AG04450 (cell line): ENCODE data around the gene POT1. TPM values are rescaled to one million over a fixed set of nuclear protein-coding genes. Genes with fewer than 3 reads are reported as not detected.

ENCODE experiments used
- CTCF ChIA-PET: fragments of 300-600, 350-600 bp; formaldehyde crosslinking; extraction: SDS; loops from one replicate; lab custom pipeline; 2022; ENCODE audit warnings: antibody characterized with exemption, inconsistent platforms; lab: Charles Lee
- POLR2A ChIA-PET: fragments of 350-600 bp; formaldehyde crosslinking; extraction: SDS; loops from one replicate; lab custom pipeline; 2021; ENCODE audit warnings: antibody characterized with exemption, inconsistent platforms; lab: Yijun Ruan, JAX
- DNase-seq: peaks from one replicate; pipeline ENCODE4 v3.0.0-alpha.2; 2011; ENCODE audit warnings: low read depth, low spot score
- H3K27ac ChIP-seq: one replicate; pipeline ENCODE4 v1.5.1; 2012; ENCODE audit warnings: low read depth, low read length, control low read depth
- H3K27me3 ChIP-seq: one replicate; pipeline ENCODE4 v1.6.0; 2012; ENCODE audit warnings: low read length; ENCODE audit not compliant: control insufficient read depth, insufficient read depth
- H3K4me3 ChIP-seq: 2 replicates; pipeline ENCODE4 v1.5.1; 2011; ENCODE audit warnings: mild to moderate bottlenecking, low read depth, low read length, control low read depth
- H3K9me3 ChIP-seq: 2 replicates; pipeline ENCODE4 v1.5.1; 2012; ENCODE audit warnings: low read length; ENCODE audit not compliant: control insufficient read depth, insufficient read depth
- polyA plus RNA-seq: library from polyadenylated mRNA; depleted of rRNA; stranded (reverse); fragments of >200 nt; gene quantifications from 2 replicates; pipeline ENCODE4 v1.2.3, GENCODE V29; 2011
- TF ChIP-seq, protein P1 (sequence below): IDR thresholded peaks from 2 replicates; pipeline ENCODE4 v1.5.1; 2011; ENCODE audit warnings: low read depth, low read length, control low read depth, inconsistent platforms

The POT1 gene
- polyA plus RNA-seq, 1 experiment, result 36.5 TPM

DNA sequence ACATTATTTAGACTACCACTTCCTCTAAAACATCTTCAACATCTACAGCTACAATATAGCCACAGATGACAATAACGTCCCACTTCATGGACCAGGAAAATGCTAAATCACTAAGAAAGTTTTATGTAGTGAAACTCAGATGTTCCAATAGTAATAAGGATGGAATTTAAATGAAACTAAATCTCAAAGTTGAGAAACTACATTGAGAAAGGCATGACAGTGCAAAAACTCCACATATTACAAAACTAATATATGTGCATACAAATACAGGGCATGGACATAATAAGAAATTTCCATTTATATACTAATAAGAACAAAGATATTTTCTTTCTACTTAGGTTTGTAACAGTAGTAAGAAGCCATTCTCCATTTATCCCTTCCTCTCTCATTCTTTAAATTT lies 31.1 kb downstream of the POT1 start:
- H3K4me3 ChIP-seq, result no peak overlapping the region
- no peaks in the 10 kb centered on the region; the same call in 1 of the 2 replicates for H3K9me3 ChIP-seq
- CTCF ChIA-PET, result interaction anchor here (0.6 kb wide), 1 partner anchor 40 kb away, joined by 3 read pairs; no protein-coding TSS in a partner anchor
- POLR2A ChIA-PET, result no interaction called here
- TF ChIP-seq, protein P1, sequence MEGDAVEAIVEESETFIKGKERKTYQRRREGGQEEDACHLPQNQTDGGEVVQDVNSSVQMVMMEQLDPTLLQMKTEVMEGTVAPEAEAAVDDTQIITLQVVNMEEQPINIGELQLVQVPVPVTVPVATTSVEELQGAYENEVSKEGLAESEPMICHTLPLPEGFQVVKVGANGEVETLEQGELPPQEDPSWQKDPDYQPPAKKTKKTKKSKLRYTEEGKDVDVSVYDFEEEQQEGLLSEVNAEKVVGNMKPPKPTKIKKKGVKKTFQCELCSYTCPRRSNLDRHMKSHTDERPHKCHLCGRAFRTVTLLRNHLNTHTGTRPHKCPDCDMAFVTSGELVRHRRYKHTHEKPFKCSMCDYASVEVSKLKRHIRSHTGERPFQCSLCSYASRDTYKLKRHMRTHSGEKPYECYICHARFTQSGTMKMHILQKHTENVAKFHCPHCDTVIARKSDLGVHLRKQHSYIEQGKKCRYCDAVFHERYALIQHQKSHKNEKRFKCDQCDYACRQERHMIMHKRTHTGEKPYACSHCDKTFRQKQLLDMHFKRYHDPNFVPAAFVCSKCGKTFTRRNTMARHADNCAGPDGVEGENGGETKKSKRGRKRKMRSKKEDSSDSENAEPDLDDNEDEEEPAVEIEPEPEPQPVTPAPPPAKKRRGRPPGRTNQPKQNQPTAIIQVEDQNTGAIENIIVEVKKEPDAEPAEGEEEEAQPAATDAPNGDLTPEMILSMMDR, result no peak
- no peak for DNase-seq
- H3K27ac ChIP-seq, result no peak overlapping the region
- no peaks in the 10 kb centered on the region for H3K27me3 ChIP-seq

GRCh38 chr7:124896001-124896400 lies 33.6 kb downstream of the POT1 start:
- CTCF ChIA-PET, result interaction anchor here (0.9 kb wide), 1 partner anchor 15 kb away, joined by 4 read pairs; no protein-coding TSS in a partner anchor
- Histone ChIP-seq H3K27ac (no peak overlapping the region), H3K9me3 (no peaks in the 10 kb centered on the region; the same call in 1 of the 2 replicates), H3K27me3 (no peaks in the 10 kb centered on the region), H3K4me3 (no peak overlapping the region)
- TF ChIP-seq, protein P1, result no peak
- no peak for DNase-seq
- POLR2A ChIA-PET, result no interaction called here

- Histone ChIP-seq H3K4me3 (no peak overlapping the region), H3K27ac (no peak overlapping the region), H3K9me3 (no peaks in the 10 kb centered on the region), H3K27me3 (no peaks in the 10 kb centered on the region)
- TF ChIP-seq, protein P1, result no peak
- POLR2A ChIA-PET, result no interaction called here
- CTCF ChIA-PET, result interaction anchor here (1.4 kb wide), 1 partner anchor 8 kb away, joined by 3 read pairs; no protein-coding TSS in a partner anchor
- no peak for DNase-seq
Observed at GRCh38 chr7:124893140-124893827, 36.3 kb downstream of the POT1 start.

DNA sequence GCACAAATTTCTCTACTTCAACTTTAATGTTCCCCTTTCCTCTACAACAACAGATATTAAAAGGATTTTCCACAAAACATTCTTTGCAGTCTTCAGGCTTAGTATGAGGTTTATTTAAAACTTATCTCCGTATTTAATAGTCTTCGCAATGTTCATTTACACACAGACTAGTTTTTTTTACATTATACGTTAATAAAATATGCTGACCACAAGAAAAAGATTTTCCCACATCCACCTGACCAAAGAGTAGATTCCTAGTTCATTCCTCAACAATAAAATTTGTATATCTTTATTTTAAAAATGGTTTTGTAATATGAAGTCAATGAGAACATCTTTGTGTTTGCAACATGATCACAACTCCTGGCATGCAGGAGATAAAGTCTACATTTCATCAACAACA lies 42.4 kb downstream of the POT1 start:
- no peak for DNase-seq
- Histone ChIP-seq H3K27me3 (no peaks in the 10 kb centered on the region), H3K4me3 (no peak overlapping the region), H3K9me3 (no peaks in the 10 kb centered on the region), H3K27ac (no peak overlapping the region)
- TF ChIP-seq, protein P1, result no peak
- ChIA-PET POLR2A (no interaction called here), CTCF (interaction anchor here (2.3 kb wide), 1 partner anchor 786 kb away, joined by 6 read pairs; no protein-coding TSS in a partner anchor)

GRCh38 chr7:124881981-124882380 lies 47.6 kb downstream of the POT1 start:
- TF ChIP-seq, protein P1, result no peak
- Histone ChIP-seq H3K27me3 (no peaks in the 10 kb centered on the region), H3K27ac (no peak overlapping the region), H3K4me3 (no peak overlapping the region), H3K9me3 (no peaks in the 10 kb centered on the region)
- DNase-seq, result no peak
- CTCF ChIA-PET, result interaction anchor here (1.1 to 1.6 kb wide), 2 partner anchors 15 to 26 kb away, joined by 3 to 4 read pairs; no protein-coding TSS in a partner anchor
- POLR2A ChIA-PET, result no interaction called here
